ENCODE data around the gene CCIN. TPM values are rescaled to one million over a fixed set of nuclear protein-coding genes. Genes with fewer than 3 reads are reported as not detected.

CCIN gene
- total RNA-seq, 2 donors from 2014 or later = 0.18 to 0.35 TPM

- Histone ChIP-seq H3K9me3 (ENCODE audit: control insufficient read depth, low read length) (no peaks in the 10 kb centered on the region), H3K27me3 (ENCODE audit: control insufficient read depth, insufficient read depth, low read length, poor library complexity, severe bottlenecking) (no peaks in the 10 kb centered on the region), H3K27ac (ENCODE audit: low read depth, low read length) (no peak overlapping the region), H3K9ac (ENCODE audit: extremely low read depth, low read length, poor library complexity, severe bottlenecking) (no peak overlapping the region), H3K4me1 (ENCODE audit: control insufficient read depth, insufficient read depth, low read length) (peaks cover 8% of the 10 kb centered on the region), H3K4me3 (ENCODE audit: low read length) (no peak overlapping the region), H3K36me3 (ENCODE audit: control insufficient read depth, insufficient read depth, low read length) (peaks cover 6% of the 10 kb centered on the region)
- no peak for TF ChIP-seq CTCF (conservative IDR thresholded peaks at IDR 0.05)
- whole genome bisulfite sequencing, 2 experiments (ENCODE audit: insufficient coverage in 1 of 2, insufficient read length in 1 of 2) = 75 to 100% methylated on average over 5 to 7 of the region's 7 CpGs
- no peak overlapping the region for H3K4me3 Mint-ChIP-seq
- H3K9me3 Mint-ChIP-seq = no peaks in the 10 kb centered on the region
- no peak for DNase-seq
- peaks cover 9% of the 10 kb centered on the region for H3K4me1 Mint-ChIP-seq
- peaks cover 17% of the 10 kb centered on the region for H3K36me3 Mint-ChIP-seq (ENCODE audit: low read depth)
- peaks cover under 1% of the 10 kb centered on the region for H3K27me3 Mint-ChIP-seq (ENCODE audit: insufficient read depth)
- no peak overlapping the region for H3K27ac Mint-ChIP-seq
Observed at GRCh38 chr9:36126016-36126730, 43.0 kb upstream of the CCIN start.

GRCh38 chr9:36127652-36128244 is 41.4 kb upstream of the CCIN start:
- Histone ChIP-seq H3K9me3 (ENCODE audit: control insufficient read depth, low read length) (no peaks in the 10 kb centered on the region), H3K4me3 (ENCODE audit: low read length) (no peak overlapping the region), H3K27me3 (ENCODE audit: control insufficient read depth, insufficient read depth, low read length, poor library complexity, severe bottlenecking) (no peaks in the 10 kb centered on the region), H3K9ac (ENCODE audit: extremely low read depth, low read length, poor library complexity, severe bottlenecking) (no peak overlapping the region), H3K4me1 (ENCODE audit: control insufficient read depth, insufficient read depth, low read length) (no peaks in the 10 kb centered on the region), H3K36me3 (ENCODE audit: control insufficient read depth, insufficient read depth, low read length) (no peaks in the 10 kb centered on the region), H3K27ac (ENCODE audit: low read depth, low read length) (no peak overlapping the region)
- TF ChIP-seq CTCF (conservative IDR thresholded peaks at IDR 0.05) = no peak
- DNase-seq = no peak
- Mint-ChIP-seq H3K4me3 (no peak overlapping the region), H3K9me3 (no peaks in the 10 kb centered on the region), H3K4me1 (no peaks in the 10 kb centered on the region), H3K27me3 (ENCODE audit: insufficient read depth) (peaks cover 14% of the 10 kb centered on the region), H3K27ac (no peak overlapping the region), H3K36me3 (ENCODE audit: low read depth) (peaks cover 6% of the 10 kb centered on the region)
- 85 to 88% methylated on average over 5 of the region's 5 CpGs for WGBS, 2 experiments (ENCODE audit: insufficient coverage in 1 of 2, insufficient read length in 1 of 2)

DNA sequence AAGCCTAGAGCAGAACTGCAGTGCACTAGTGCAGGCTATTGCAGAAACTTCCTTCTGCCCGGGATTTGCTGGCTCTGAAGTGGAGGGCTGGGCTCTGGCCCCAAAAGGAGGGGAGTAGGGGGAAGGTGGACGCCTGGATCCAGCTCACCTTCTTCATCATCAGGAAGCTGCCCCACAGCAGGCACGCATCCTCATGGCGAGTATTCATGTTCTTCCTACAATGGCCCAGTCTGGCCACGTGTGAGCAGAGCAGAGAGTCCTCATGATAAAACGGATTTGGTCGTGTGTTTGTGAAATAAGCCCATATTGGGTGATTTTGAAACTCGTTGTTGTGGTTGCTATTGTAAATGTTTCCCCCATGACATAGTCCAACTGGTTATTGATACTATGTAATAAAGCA is 40.8 kb upstream of the CCIN start:
- Mint-ChIP-seq H3K4me1 (no peaks in the 10 kb centered on the region), H3K27me3 (ENCODE audit: insufficient read depth) (peaks cover 19% of the 10 kb centered on the region), H3K9me3 (no peaks in the 10 kb centered on the region), H3K27ac (no peak overlapping the region), H3K36me3 (ENCODE audit: low read depth) (no peaks in the 10 kb centered on the region), H3K4me3 (no peak overlapping the region)
- Histone ChIP-seq H3K9me3 (ENCODE audit: control insufficient read depth, low read length) (no peaks in the 10 kb centered on the region), H3K27ac (ENCODE audit: low read depth, low read length) (no peak overlapping the region), H3K27me3 (ENCODE audit: control insufficient read depth, insufficient read depth, low read length, poor library complexity, severe bottlenecking) (no peaks in the 10 kb centered on the region), H3K4me1 (ENCODE audit: control insufficient read depth, insufficient read depth, low read length) (no peaks in the 10 kb centered on the region), H3K4me3 (ENCODE audit: low read length) (no peak overlapping the region), H3K9ac (ENCODE audit: extremely low read depth, low read length, poor library complexity, severe bottlenecking) (no peak overlapping the region), H3K36me3 (ENCODE audit: control insufficient read depth, insufficient read depth, low read length) (no peaks in the 10 kb centered on the region)
- DNase-seq = peak; percentile 42
- TF ChIP-seq CTCF (conservative IDR thresholded peaks at IDR 0.05) = no peak
- WGBS, 2 experiments (ENCODE audit: insufficient coverage in 1 of 2, insufficient read length in 1 of 2) = 77 to 78% methylated on average over 6 to 8 of the region's 8 CpGs

Data from endodermal cell (in vitro differentiated cells).